CD4-positive, alpha-beta memory T cell (primary cell): ENCODE data around the gene USB1. TPM values are rescaled to one million over a fixed set of nuclear protein-coding genes. Genes with fewer than 3 reads are reported as not detected.

Experiments
- CTCF ChIA-PET: fragments of 350-600 bp; sonication (Branson Sonifier 250); formaldehyde crosslinking; loops from one replicate; lab custom pipeline; 2021; ENCODE audit warnings: inconsistent platforms; ENCODE audit not compliant: partially characterized antibody; lab: Charles Lee
- POLR2A ChIA-PET: fragments of 350-600 bp; sonication (Branson Sonifier 250); formaldehyde crosslinking; loops from one replicate; lab custom pipeline; 2021; ENCODE audit not compliant: partially characterized antibody; lab: Charles Lee
- DNase-seq, 5 donors: peaks; one replicate each; pipeline versions ENCODE4 v3.0.0 to v3.0.0-alpha.2; 2020 to 2022; ENCODE audit warnings: mixed read lengths in 1 of 5
- H3K27ac ChIP-seq: one replicate; pipeline ENCODE4 v1.7.0; 2013; ENCODE audit warnings: low read depth, low read length
- H3K27me3 ChIP-seq: 2 replicates; pipeline ENCODE4 v1.7.0; 2013; ENCODE audit warnings: mild to moderate bottlenecking, low read length, moderate library complexity; ENCODE audit not compliant: insufficient read depth
- H3K36me3 ChIP-seq: 2 replicates; pipeline ENCODE4 v1.7.0; 2013; ENCODE audit warnings: mild to moderate bottlenecking, low read length, moderate library complexity; ENCODE audit not compliant: insufficient read depth
- H3K4me1 ChIP-seq: 2 replicates; pipeline ENCODE4 v1.7.0; 2013; ENCODE audit warnings: mild to moderate bottlenecking, low read length, moderate library complexity; ENCODE audit not compliant: insufficient read depth
- H3K4me3 ChIP-seq, 2 donors: one replicate each; pipeline ENCODE4 v1.7.0; 2013; ENCODE audit warnings: low read length in 2 of 2, mild to moderate bottlenecking in 1 of 2
- H3K9me3 ChIP-seq, 2 donors: one replicate each; pipeline ENCODE4 v1.7.0; 2013; ENCODE audit warnings: low read length in 2 of 2, control low read depth in 1 of 2; ENCODE audit not compliant: control insufficient read depth in 1 of 2
- H3K27ac Mint-ChIP-seq, 7 donors: one replicate each; pipeline ENCODE4 v1.8.0; 2020 to 2021; ENCODE audit warnings: mixed read lengths in 7 of 7, mild to moderate bottlenecking in 6 of 7, inconsistent platforms in 3 of 7, moderate library complexity in 3 of 7
- H3K27me3 Mint-ChIP-seq, 2 donors: one replicate each; pipeline ENCODE4 v1.8.0; 2020 to 2021; ENCODE audit warnings: mixed read lengths in 2 of 2
- H3K36me3 Mint-ChIP-seq, 2 donors: one replicate each; pipeline ENCODE4 v1.8.0; 2020 to 2021; ENCODE audit warnings: mixed read lengths in 2 of 2, inconsistent platforms in 1 of 2, mild to moderate bottlenecking in 1 of 2
- H3K4me1 Mint-ChIP-seq, 4 donors: one replicate each; pipeline ENCODE4 v1.8.0; 2020 to 2021; ENCODE audit warnings: mixed read lengths in 4 of 4, mild to moderate bottlenecking in 1 of 4
- H3K4me3 Mint-ChIP-seq, 8 donors: one replicate each; pipeline ENCODE4 v1.8.0; 2020 to 2021; ENCODE audit warnings: mixed read lengths in 8 of 8, mild to moderate bottlenecking in 7 of 8, moderate library complexity in 6 of 8, inconsistent platforms in 3 of 8
- H3K9me3 Mint-ChIP-seq, 8 donors: one replicate each; pipeline ENCODE4 v1.8.0; 2020 to 2021; ENCODE audit warnings: mixed read lengths in 8 of 8, mild to moderate bottlenecking in 5 of 8, inconsistent platforms in 3 of 8, moderate library complexity in 1 of 8
- intact Hi-C: fragments of 100-400 bp; cut with micrococcal nuclease; formaldehyde crosslinking; loops from one replicate; pipeline ENCODE4 v1.15.1; 2023
- polyA plus RNA-seq, 2 donors: library from polyadenylated mRNA; unstranded; fragments of 300-500 nt; fragmentation: Illumina TruSeq; gene quantifications; one replicate each; pipeline ENCODE4 v1.2.3, GENCODE V29; 2021
- total RNA-seq, 2 experiments: library from RNA; stranded (reverse); gene quantifications; one replicate each; pipeline ENCODE4 v1.2.3, GENCODE V29; 2021

The USB1 gene
- total and polyA plus RNA-seq, 4 experiments from 2014 or later: 35.3 to 45.2 (median 37.9) TPM

- Mint-ChIP-seq H3K27ac (no peak overlapping the region), H3K4me1 (peaks cover 3 to 24% (median 13%) of the 10 kb centered on the region in 4 donors), H3K9me3 (peaks cover 0 to 3% (median 0%) of the 10 kb centered on the region in 8 donors), H3K4me3 (peak overlapping the region in 5 of 8 donors; percentile 36 to 73 (median 44)), H3K27me3 (peaks cover 0 to 1% of the 10 kb centered on the region in 2 donors), H3K36me3 (peaks cover 0 to 5% of the 10 kb centered on the region in 2 donors)
- no peaks in the 10 kb centered on the region for H3K27me3 ChIP-seq
- no peak overlapping the region for H3K4me3 ChIP-seq
- intact Hi-C loops: loop anchor here (10.0 kb wide), 1 partner anchor 727 kb away; no protein-coding TSS in a partner anchor
- H3K4me1 ChIP-seq: peaks cover 15% of the 10 kb centered on the region
- no peak for DNase-seq
- POLR2A ChIA-PET: interaction anchor here (0.6 to 1.6 kb wide), 2 partner anchors 21 to 28 kb away, joined by 4 read pairs; partner anchors contain the start of gene ZNF319
- H3K27ac ChIP-seq: no peak overlapping the region
- no peaks in the 10 kb centered on the region for H3K36me3 ChIP-seq
- H3K9me3 ChIP-seq: no peaks in the 10 kb centered on the region
- CTCF ChIA-PET: no interaction called here
Observed at GRCh38 chr16:58027916-58028455, 26.8 kb downstream of the USB1 start.

GRCh38 chr16:58028541-58029070 lies 27.4 kb downstream of the USB1 start:
- no peak for DNase-seq
- CTCF ChIA-PET: no interaction called here
- Mint-ChIP-seq H3K9me3 (peaks cover 0 to 3% (median 0%) of the 10 kb centered on the region in 8 donors), H3K27ac (peak overlapping the region in 1 of 7 donors; percentile 46), H3K27me3 (peaks cover 0 to 1% of the 10 kb centered on the region in 2 donors), H3K4me3 (peak overlapping the region in 2 of 8 donors; percentile 43 to 50), H3K36me3 (peaks cover 0 to 5% of the 10 kb centered on the region in 2 donors), H3K4me1 (peaks cover 3 to 21% (median 13%) of the 10 kb centered on the region in 4 donors)
- POLR2A ChIA-PET: interaction anchor here (1.6 kb wide), 1 partner anchor 29 kb away, joined by 4 read pairs; the partner anchor contains the start of gene ZNF319
- Histone ChIP-seq H3K4me3 (no peak overlapping the region), H3K27ac (no peak overlapping the region), H3K9me3 (no peaks in the 10 kb centered on the region), H3K36me3 (no peaks in the 10 kb centered on the region), H3K27me3 (no peaks in the 10 kb centered on the region), H3K4me1 (peaks cover 15% of the 10 kb centered on the region)
- intact Hi-C loops: loop anchor here (10.0 kb wide), 1 partner anchor 726 kb away; no protein-coding TSS in a partner anchor

GRCh38 chr16:58029410-58029809 lies 28.2 kb downstream of the USB1 start:
- no peaks in the 10 kb centered on the region for H3K9me3 ChIP-seq
- no peaks in the 10 kb centered on the region for H3K27me3 ChIP-seq
- H3K27ac Mint-ChIP-seq: peak overlapping the region in 1 of 7 donors; percentile 46
- H3K27me3 Mint-ChIP-seq: peaks cover 0 to 1% of the 10 kb centered on the region in 2 donors
- H3K4me3 ChIP-seq: no peak overlapping the region
- peaks cover 0 to 5% of the 10 kb centered on the region in 2 donors for H3K36me3 Mint-ChIP-seq
- ChIA-PET POLR2A (no interaction called here), CTCF (no interaction called here)
- peaks cover 11% of the 10 kb centered on the region for H3K4me1 ChIP-seq
- H3K36me3 ChIP-seq: no peaks in the 10 kb centered on the region
- H3K4me1 Mint-ChIP-seq: peaks cover 3 to 15% (median 8%) of the 10 kb centered on the region in 4 donors
- no peak for DNase-seq
- H3K9me3 Mint-ChIP-seq: peaks cover 0 to 2% (median 0%) of the 10 kb centered on the region in 8 donors
- peak overlapping the region in 3 of 8 donors; percentile 2 to 45 (median 26) for H3K4me3 Mint-ChIP-seq
- H3K27ac ChIP-seq: no peak overlapping the region
- intact Hi-C loops: loop anchor here (10.0 kb wide), 1 partner anchor 725 kb away; no protein-coding TSS in a partner anchor

- ChIA-PET CTCF (interaction anchor here (0.9 kb wide), 1 partner anchor 11 kb away, joined by 3 read pairs; no protein-coding TSS in a partner anchor), POLR2A (no interaction called here)
- intact Hi-C loops: no loop called here
- Mint-ChIP-seq H3K27me3 (no peaks in the 10 kb centered on the region), H3K9me3 (peaks cover 0 to 2% (median 0%) of the 10 kb centered on the region in 8 donors), H3K36me3 (no peaks in the 10 kb centered on the region), H3K4me1 (peaks cover 0 to 7% (median 2%) of the 10 kb centered on the region in 4 donors), H3K27ac (no peak overlapping the region), H3K4me3 (no peak overlapping the region)
- no peak for DNase-seq
- Histone ChIP-seq H3K27me3 (no peaks in the 10 kb centered on the region), H3K4me3 (no peak overlapping the region), H3K4me1 (peaks cover 7% of the 10 kb centered on the region), H3K9me3 (no peaks in the 10 kb centered on the region), H3K27ac (no peak overlapping the region), H3K36me3 (no peaks in the 10 kb centered on the region)
Observed at GRCh38 chr16:58030136-58030840, 29.1 kb downstream of the USB1 start.

- Mint-ChIP-seq H3K4me1 (peaks cover 0 to 7% (median 2%) of the 10 kb centered on the region in 4 donors), H3K9me3 (peaks cover 0 to 2% (median 0%) of the 10 kb centered on the region in 8 donors), H3K27me3 (no peaks in the 10 kb centered on the region), H3K27ac (no peak overlapping the region), H3K36me3 (no peaks in the 10 kb centered on the region), H3K4me3 (no peak overlapping the region)
- Histone ChIP-seq H3K4me3 (no peak overlapping the region), H3K9me3 (no peaks in the 10 kb centered on the region), H3K27me3 (no peaks in the 10 kb centered on the region), H3K36me3 (no peaks in the 10 kb centered on the region), H3K4me1 (peaks cover 7% of the 10 kb centered on the region), H3K27ac (no peak overlapping the region)
- ChIA-PET POLR2A (interaction anchor here (0.6 kb wide), 1 partner anchor 115 kb away, joined by 3 read pairs; no protein-coding TSS in a partner anchor), CTCF (interaction anchor here (0.9 kb wide), 1 partner anchor 12 kb away, joined by 3 read pairs; no protein-coding TSS in a partner anchor)
- intact Hi-C loops: no loop called here
- no peak for DNase-seq
Observed at GRCh38 chr16:58031016-58031800, 30.0 kb downstream of the USB1 start.

- no peaks in the 10 kb centered on the region for H3K36me3 Mint-ChIP-seq
- Histone ChIP-seq H3K36me3 (no peaks in the 10 kb centered on the region), H3K4me3 (no peak overlapping the region), H3K27me3 (no peaks in the 10 kb centered on the region), H3K9me3 (no peaks in the 10 kb centered on the region), H3K4me1 (no peaks in the 10 kb centered on the region), H3K27ac (no peak overlapping the region)
- ChIA-PET CTCF (interaction anchor here (1.0 to 1.9 kb wide), 2 partner anchors 9 to 10 kb away, joined by 3 to 9 read pairs; no protein-coding TSS in a partner anchor), POLR2A (no interaction called here)
- no peaks in the 10 kb centered on the region for H3K27me3 Mint-ChIP-seq
- intact Hi-C loops: no loop called here
- peaks cover 0 to 7% (median 2%) of the 10 kb centered on the region in 4 donors for H3K4me1 Mint-ChIP-seq
- H3K27ac Mint-ChIP-seq: no peak overlapping the region
- no peak overlapping the region for H3K4me3 Mint-ChIP-seq
- peaks cover 0 to 2% (median 0%) of the 10 kb centered on the region in 8 donors for H3K9me3 Mint-ChIP-seq
- peak in 1 of 5 donors; percentile 20 for DNase-seq
Observed at GRCh38 chr16:58032710-58033293, 31.6 kb downstream of the USB1 start.
